ENCODE measurements around the gene TRMT11. TPM values are rescaled to one million over a fixed set of nuclear protein-coding genes. Genes with fewer than 3 reads are reported as not detected.
A peak's percentile ranks its signal among the peaks of the same experiment; 100 is the strongest.

The TRMT11 gene
- total RNA-seq, 1 donor: 26.8 TPM

- peaks cover 4% of the 10 kb centered on the region for H4K20me1 ChIP-seq (ENCODE audit: insufficient read depth, low read length)
- peak overlapping the region; percentile 88 for H3K4me3 ChIP-seq (ENCODE audit: insufficient read depth, low read length)
- peak overlapping the region; percentile 98 for H2AFZ ChIP-seq (ENCODE audit: low read length)
- peaks cover 46% of the 10 kb centered on the region for H3K79me2 ChIP-seq (ENCODE audit: insufficient read depth, low read length)
- no peak overlapping the region for H3K27ac ChIP-seq (ENCODE audit: low read depth, low read length)
- no peak for DNase-seq (ENCODE audit: insufficient read length, low spot score, missing footprints)
- H3K4me2 ChIP-seq (ENCODE audit: insufficient read depth, low read length): peak overlapping the region; percentile 95
- H3K36me3 ChIP-seq (ENCODE audit: insufficient read depth, low read length): no peaks in the 10 kb centered on the region
- H3K4me1 ChIP-seq (ENCODE audit: insufficient read depth, low read length): peaks cover 34% of the 10 kb centered on the region
- no peaks in the 10 kb centered on the region for H3K27me3 ChIP-seq (ENCODE audit: insufficient read depth, low read length)
- no peak for TF ChIP-seq CTCF (IDR thresholded peaks at IDR 0.05; ENCODE audit: extremely low read depth, low read depth, low read length)
- no peaks in the 10 kb centered on the region for H3K9me3 ChIP-seq (ENCODE audit: low read depth, low read length)
Observed at GRCh38 chr6:125985522-125985921, 818 bp upstream of the TRMT11 start.

- no peak for TF ChIP-seq CTCF (IDR thresholded peaks at IDR 0.05; ENCODE audit: extremely low read depth, low read depth, low read length)
- H3K27ac ChIP-seq (ENCODE audit: low read depth, low read length): peak overlapping the region; percentile 69
Observed at GRCh38 chr6:125985979-125986300, 400 bp upstream of the TRMT11 start.

GRCh38 chr6:125987026-125987617 is 782 bp downstream of the TRMT11 start:
- DNase-seq (ENCODE audit: insufficient read length, low spot score, missing footprints): peak; percentile 49

More at GRCh38 chr6:125985979-125986300, 400 bp upstream of the TRMT11 start:
- H3K9me3 ChIP-seq (ENCODE audit: low read depth, low read length): no peaks in the 10 kb centered on the region
- H3K36me3 ChIP-seq (ENCODE audit: insufficient read depth, low read length): no peaks in the 10 kb centered on the region
- H3K27me3 ChIP-seq (ENCODE audit: insufficient read depth, low read length): no peaks in the 10 kb centered on the region
- H3K4me1 ChIP-seq (ENCODE audit: insufficient read depth, low read length): peaks cover 34% of the 10 kb centered on the region
- H3K4me3 ChIP-seq (ENCODE audit: insufficient read depth, low read length): peak overlapping the region; percentile 88
- H4K20me1 ChIP-seq (ENCODE audit: insufficient read depth, low read length): peaks cover 4% of the 10 kb centered on the region
- peak overlapping the region; percentile 95 for H3K4me2 ChIP-seq (ENCODE audit: insufficient read depth, low read length)
- DNase-seq (ENCODE audit: insufficient read length, low spot score, missing footprints): no peak
- peak overlapping the region; percentile 98 for H2AFZ ChIP-seq (ENCODE audit: low read length)
- H3K79me2 ChIP-seq (ENCODE audit: insufficient read depth, low read length): peaks cover 48% of the 10 kb centered on the region

GRCh38 chr6:125988280-125988679 is 1.9 kb downstream of the TRMT11 start:
- Histone ChIP-seq H3K4me2 (ENCODE audit: insufficient read depth, low read length) (no peak overlapping the region), H2AFZ (ENCODE audit: low read length) (no peak overlapping the region), H3K79me2 (ENCODE audit: insufficient read depth, low read length) (peaks cover 62% of the 10 kb centered on the region), H3K27ac (ENCODE audit: low read depth, low read length) (no peak overlapping the region), H3K36me3 (ENCODE audit: insufficient read depth, low read length) (no peaks in the 10 kb centered on the region), H3K4me3 (ENCODE audit: insufficient read depth, low read length) (no peak overlapping the region), H4K20me1 (ENCODE audit: insufficient read depth, low read length) (peaks cover 4% of the 10 kb centered on the region), H3K4me1 (ENCODE audit: insufficient read depth, low read length) (peaks cover 28% of the 10 kb centered on the region), H3K9me3 (ENCODE audit: low read depth, low read length) (no peaks in the 10 kb centered on the region), H3K27me3 (ENCODE audit: insufficient read depth, low read length) (no peaks in the 10 kb centered on the region)
- TF ChIP-seq CTCF (IDR thresholded peaks at IDR 0.05; ENCODE audit: extremely low read depth, low read depth, low read length): no peak
- DNase-seq (ENCODE audit: insufficient read length, low spot score, missing footprints): no peak

More at GRCh38 chr6:125987026-125987617, 782 bp downstream of the TRMT11 start:
- Histone ChIP-seq H3K27ac (ENCODE audit: low read depth, low read length) (peak overlapping the region; percentile 69), H3K36me3 (ENCODE audit: insufficient read depth, low read length) (no peaks in the 10 kb centered on the region), H3K27me3 (ENCODE audit: insufficient read depth, low read length) (no peaks in the 10 kb centered on the region), H4K20me1 (ENCODE audit: insufficient read depth, low read length) (peaks cover 4% of the 10 kb centered on the region), H2AFZ (ENCODE audit: low read length) (peak overlapping the region; percentile 98), H3K9me3 (ENCODE audit: low read depth, low read length) (no peaks in the 10 kb centered on the region), H3K4me1 (ENCODE audit: insufficient read depth, low read length) (peaks cover 34% of the 10 kb centered on the region), H3K79me2 (ENCODE audit: insufficient read depth, low read length) (peaks cover 54% of the 10 kb centered on the region), H3K4me3 (ENCODE audit: insufficient read depth, low read length) (peak overlapping the region; percentile 88), H3K4me2 (ENCODE audit: insufficient read depth, low read length) (peak overlapping the region; percentile 95)
- TF ChIP-seq CTCF (IDR thresholded peaks at IDR 0.05; ENCODE audit: extremely low read depth, low read depth, low read length): no peak

Data from osteoblast (primary cell).